ENCODE results near the gene CDK5. TPM values are rescaled to one million over a fixed set of nuclear protein-coding genes. Genes with fewer than 3 reads are reported as not detected.

CDK5 gene
- total and polyA plus RNA-seq, 10 of the 15 experiments (the other 5 are each of a cell fraction or from before 2014, with no cell fraction given), result 1.5 to 33.4 (median 21.6) TPM

- in situ Hi-C loops (cut with MboI), result no loop called here
- DNase-seq (ENCODE audit: low read depth, low spot score) (no peak), ATAC-seq (no peak), FAIRE-seq (no peak)
- Histone ChIP-seq H3K4me1 (ENCODE audit: control insufficient read depth, insufficient read depth, low read length) (peaks cover 6% of the 10 kb centered on the region), H3K27me3 (replicated peaks in 1 of 2; ENCODE audit: control insufficient read depth in 2 of 2, insufficient read depth in 2 of 2, low read length in 1 of 2) (no peaks in the 10 kb centered on the region; a peak in 1 of 4 replicates), H3K36me3 (ENCODE audit: control insufficient read depth in 2 of 2, insufficient read depth in 2 of 2, low read length in 1 of 2) (no peaks in the 10 kb centered on the region), H3K9me3 (replicated peaks; ENCODE audit: control insufficient read depth, insufficient read depth, low read length) (no peaks in the 10 kb centered on the region), H3K27ac (ENCODE audit: control insufficient read depth, insufficient read depth) (no peak overlapping the region), H2AFZ (ENCODE audit: control insufficient read depth, low read depth, low read length) (no peak overlapping the region), H3K79me2 (ENCODE audit: control insufficient read depth, insufficient read depth, low read length) (no peaks in the 10 kb centered on the region), H3K9ac (ENCODE audit: control insufficient read depth, insufficient read depth, low read length) (no peak overlapping the region), H4K20me1 (ENCODE audit: control insufficient read depth, insufficient read depth) (no peaks in the 10 kb centered on the region), H3K4me3 (no peak overlapping the region), H3K4me2 (ENCODE audit: control insufficient read depth, insufficient read depth) (no peak overlapping the region)
- CTCF ChIA-PET, result interaction anchor here (0.6 to 4.3 kb wide), 11 partner anchors 8 to 507 kb away, joined by 3 to 35 read pairs (median 5); partner anchors contain the start of genes ABCB8 and ATG9B
- WGBS (ENCODE audit: insufficient coverage, insufficient replicate concordance, low lambda C conversion rate, missing lambda C conversion rate), result 17% methylated on average over 7 of the region's 7 CpGs
- TF ChIP-seq CBX5 (IDR thresholded peaks at IDR 0.05; ENCODE audit: low read depth), result no peak
- no peak for TF ChIP-seq E2F8 (IDR thresholded peaks at IDR 0.05; ENCODE audit: low read depth, partially characterized antibody)
- no peak for TF ChIP-seq IRF4 (IDR thresholded peaks at IDR 0.05; ENCODE audit: low read depth, low read length)
- no peak for TF ChIP-seq CBFB (IDR thresholded peaks at IDR 0.05; ENCODE audit: low read depth)
- TF ChIP-seq IKZF2 (IDR thresholded peaks at IDR 0.05), result no peak
- no peak for TF ChIP-seq ZNF622 (IDR thresholded peaks at IDR 0.05)
- TF ChIP-seq BRCA1 (IDR thresholded peaks at IDR 0.05; ENCODE audit: low read depth, low read length), result no peak
- no peak for TF ChIP-seq ZBTB11 (CRISPR knock-in tag; IDR thresholded peaks at IDR 0.05)
- SMC1A ChIA-PET (ENCODE audit: uncharacterized antibody, unreplicated experiment), result interaction anchor here (1.4 kb wide), 1 partner anchor 18 kb away, joined by 5 read pairs; the partner anchor contains the start of gene ABCB8
- POLR2A ChIA-PET, result interaction anchor here (0.6 kb wide), 2 partner anchors 15 to 244 kb away, joined by 3 read pairs; no protein-coding TSS in a partner anchor
- RAD21 ChIA-PET (ENCODE audit: unreplicated experiment), result interaction anchor here (1.3 kb wide), 1 partner anchor 18 kb away, joined by 3 read pairs; the partner anchor contains the start of gene ABCB8
- BruUV-seq (replicated peaks), result no TSS peak
- intact Hi-C loops (cut with micrococcal nuclease; ENCODE audit: unreplicated experiment), result loop anchor here (5.0 kb wide), 1 partner anchor 102 kb away; no protein-coding TSS in a partner anchor
These were observed 47.7 kb downstream of the CDK5 start for GRCh38 chr7:151010037-151010306.
